ENCODE measurements around the gene MERTK.
A peak's percentile ranks its signal among the peaks of the same experiment; 100 is the strongest.
"Not testable (repeated sequence)": the region's sequence is repeated elsewhere in the genome, so short reads cannot be mapped to it uniquely, and the experiment has no call there.

The MERTK gene

DNA sequence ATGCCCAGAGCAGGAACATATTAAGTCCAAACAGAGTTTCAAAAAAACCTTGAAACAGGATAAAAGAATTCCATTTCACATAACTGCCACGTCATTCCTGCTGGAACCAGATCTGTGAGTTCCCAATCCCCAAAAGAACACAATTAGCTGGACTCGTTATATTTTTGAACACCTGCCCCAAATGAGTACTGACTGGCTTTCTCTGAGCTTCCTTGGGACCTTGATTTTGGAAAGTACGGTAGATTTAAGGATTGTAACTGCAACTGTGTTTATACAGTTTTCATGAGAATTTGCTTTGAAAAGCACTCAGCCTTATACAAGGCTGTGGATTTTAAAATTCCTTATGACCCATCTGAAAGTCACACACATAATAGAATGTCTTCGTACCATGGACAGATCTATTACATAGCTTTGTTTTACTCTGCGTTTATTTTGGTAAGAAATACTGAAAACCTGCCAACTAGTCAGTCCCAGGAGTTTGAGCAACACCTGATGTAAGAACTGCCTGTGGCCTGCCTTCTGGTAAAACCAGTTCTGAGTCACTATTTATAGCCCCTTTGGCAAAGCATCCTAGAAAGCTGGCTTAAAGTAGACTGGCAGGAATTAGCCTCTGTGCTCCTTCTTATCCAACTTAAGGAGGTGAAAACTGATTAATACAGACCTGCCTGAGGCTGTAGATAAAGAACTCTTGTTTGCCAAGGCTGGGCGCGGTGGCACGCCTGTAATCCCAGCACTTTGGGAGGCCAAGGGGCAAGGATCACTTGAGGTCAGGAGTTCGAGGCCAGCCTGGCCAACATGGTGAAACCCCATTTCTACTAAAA, 48.1 kb downstream of the MERTK start:
- no peak for DNase-seq

DNA sequence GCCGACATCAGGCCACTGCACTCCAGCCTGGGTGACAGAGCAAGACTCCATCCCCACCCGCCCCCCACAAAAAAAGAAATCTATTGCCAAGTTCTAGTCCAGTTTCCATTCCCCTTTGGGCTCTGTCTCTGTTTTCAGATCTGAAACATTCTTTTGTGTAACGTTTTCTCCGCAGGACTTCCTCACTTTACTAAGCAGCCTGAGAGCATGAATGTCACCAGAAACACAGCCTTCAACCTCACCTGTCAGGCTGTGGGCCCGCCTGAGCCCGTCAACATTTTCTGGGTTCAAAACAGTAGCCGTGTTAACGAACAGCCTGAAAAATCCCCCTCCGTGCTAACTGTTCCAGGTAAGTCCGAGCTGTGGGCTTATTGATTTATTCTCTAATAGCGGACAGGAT, 48.8 kb downstream of the MERTK start:
- DNase-seq: no peak

DNA sequence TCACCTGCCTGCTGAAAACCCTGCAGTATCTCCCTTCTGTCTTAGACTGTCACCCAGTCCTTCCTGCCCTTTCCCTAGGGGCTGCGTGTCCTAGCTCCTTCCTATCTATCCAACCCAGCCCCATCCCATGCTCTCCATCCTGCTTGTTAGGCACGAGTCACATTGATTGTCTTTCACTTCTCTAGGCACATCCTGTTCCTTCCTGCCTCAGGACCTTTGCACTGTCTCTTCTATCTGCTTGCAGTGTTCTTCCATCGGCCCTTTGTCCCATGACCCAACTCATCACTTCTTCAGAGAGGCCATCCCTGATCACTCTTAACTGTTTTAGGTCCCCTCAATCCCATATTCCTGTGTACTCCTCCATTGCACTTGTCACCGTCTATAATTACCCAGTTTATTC, 50.4 kb downstream of the MERTK start:
- no peak for DNase-seq

DNA sequence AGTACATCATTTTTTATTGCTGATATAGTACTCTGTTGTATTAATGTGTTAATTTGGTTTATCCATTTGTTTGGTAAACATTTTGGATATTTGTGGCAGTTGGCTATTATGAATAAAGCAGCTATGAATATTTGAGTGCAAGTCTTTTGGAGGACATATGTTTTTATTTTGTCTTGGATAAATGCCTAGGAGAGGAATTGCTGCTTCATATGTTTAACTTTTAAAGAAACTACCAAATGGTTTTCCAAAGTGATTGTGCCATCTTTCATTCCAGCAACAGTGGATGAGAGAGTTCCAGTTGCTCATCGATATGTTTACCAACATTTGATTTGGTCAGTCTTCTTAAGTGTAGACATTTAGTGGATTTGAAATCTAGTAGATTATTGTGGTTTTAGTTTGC, 51.8 kb downstream of the MERTK start:
- DNase-seq: no peak

DNA sequence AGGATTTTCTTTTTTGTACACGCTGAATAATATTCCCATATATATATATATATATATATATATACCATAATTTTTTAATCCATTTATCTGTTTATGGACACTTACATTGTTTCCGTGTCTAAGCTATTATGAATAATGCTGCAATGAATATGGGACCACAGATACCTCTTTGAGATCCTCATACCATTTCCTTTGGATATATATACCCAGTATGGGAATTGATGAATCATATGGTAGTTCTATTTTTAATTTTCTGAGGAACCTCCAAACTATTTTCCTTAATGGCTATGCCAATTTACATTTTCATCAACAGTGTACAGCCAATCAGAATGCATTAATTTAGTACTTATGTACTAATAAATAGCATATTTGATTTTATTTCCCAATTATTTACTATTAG, 53.1 kb downstream of the MERTK start:
- DNase-seq: no peak

DNA sequence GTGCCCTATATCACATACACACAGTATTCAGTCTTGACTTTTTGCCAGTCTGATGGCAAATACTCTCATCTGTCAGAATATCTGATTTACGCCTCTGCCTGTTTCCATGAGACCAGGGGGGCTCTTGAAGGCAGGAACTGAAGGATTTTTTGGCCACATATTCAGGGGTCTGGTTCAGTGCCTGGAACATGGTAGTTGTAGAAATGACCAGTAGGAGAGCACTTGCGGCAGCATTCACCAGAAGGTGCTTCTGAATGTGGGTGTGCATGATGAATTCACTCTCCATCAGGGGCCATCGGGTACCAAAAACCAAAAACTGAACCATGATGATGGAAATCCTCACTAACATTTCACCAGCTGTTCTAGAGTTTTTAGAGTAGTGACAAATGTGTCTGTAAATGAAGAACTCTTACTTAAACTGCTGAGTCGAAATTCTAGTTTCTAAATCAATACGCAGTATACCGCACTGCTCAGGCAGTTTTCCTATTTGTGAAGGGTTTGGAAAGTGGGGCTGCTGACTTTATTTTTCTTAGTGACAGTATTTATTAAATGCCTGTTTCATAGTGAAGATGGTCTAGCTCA, 54.6 kb downstream of the MERTK start:
- no peak for DNase-seq

DNA sequence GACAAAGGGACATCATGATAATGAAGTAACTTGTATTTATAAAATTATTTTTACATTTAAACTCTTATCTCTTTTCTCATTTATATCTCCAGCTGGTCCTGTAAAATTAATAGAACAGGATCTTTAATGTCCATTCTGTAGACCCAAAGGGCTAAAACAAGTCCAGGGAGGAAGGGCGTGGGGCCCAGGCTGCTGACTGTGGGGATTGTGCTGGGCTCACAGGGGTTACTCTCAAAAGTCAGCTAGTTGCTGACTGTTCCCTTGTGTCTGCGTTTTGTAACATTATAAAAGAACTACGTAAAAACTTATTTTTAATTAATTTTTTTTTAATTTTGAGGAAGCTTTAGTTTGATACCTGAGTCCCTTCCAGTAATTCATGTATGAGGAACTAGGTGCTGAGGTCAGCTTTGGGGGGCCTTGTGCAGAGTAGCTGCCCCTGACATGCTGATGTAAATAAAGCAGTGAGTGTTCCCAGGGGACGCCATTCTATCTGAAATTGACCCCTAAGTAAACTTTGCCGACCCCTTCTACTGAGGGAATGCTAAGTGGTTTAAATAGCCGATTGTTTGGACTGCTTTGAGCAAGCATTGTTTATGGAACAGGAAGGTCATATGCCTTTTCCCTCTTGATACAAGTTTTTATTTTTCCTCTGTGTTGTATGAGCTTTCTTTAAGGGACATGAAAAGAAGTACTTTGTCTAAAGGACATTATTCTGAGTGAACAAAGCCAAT, 56.4 kb downstream of the MERTK start:
- no peak for DNase-seq

DNA sequence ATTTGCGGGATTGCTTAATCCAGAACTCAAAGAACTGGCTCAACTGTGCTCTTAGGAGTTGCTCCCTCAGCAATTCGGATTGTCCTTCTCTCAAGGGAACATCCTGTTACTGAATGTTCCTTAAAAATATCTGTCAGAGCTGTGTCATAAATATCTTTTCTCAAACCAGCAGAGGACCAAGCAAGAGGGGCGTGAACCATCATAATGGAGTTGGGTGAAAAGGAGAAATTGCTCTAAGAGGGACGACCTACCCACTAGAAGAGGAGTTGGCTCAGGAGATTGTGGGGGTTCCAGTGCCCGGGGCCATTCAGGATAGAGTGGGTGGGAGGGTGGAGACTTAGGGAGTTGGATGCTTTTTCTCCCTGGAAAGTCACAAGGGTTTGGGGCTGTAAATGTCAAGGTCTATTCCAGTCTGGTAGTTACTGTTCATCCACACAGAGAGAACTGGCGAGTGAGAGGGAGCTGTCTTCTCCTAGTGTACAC, 59.5 kb downstream of the MERTK start:
- DNase-seq: no peak

DNA sequence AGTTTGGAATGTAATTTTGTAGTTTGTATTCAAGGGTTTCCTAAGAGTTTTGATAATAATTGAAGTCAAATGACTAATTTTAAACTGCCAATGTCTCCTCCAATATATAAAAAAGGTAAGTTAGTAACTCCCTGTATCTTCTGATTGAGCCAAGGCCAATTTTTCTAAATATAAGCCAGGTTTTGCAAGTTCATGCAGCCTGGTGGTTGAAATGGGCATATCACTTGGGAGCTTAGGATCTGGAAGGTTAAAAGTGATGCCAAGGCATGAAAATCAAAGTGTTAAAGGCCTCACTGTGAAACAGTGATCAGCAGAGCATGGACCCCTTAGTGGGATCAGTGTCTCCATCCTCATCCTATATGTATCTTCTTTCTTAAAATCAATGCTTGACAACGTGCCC, 60.5 kb downstream of the MERTK start:
- no peak for DNase-seq

DNA sequence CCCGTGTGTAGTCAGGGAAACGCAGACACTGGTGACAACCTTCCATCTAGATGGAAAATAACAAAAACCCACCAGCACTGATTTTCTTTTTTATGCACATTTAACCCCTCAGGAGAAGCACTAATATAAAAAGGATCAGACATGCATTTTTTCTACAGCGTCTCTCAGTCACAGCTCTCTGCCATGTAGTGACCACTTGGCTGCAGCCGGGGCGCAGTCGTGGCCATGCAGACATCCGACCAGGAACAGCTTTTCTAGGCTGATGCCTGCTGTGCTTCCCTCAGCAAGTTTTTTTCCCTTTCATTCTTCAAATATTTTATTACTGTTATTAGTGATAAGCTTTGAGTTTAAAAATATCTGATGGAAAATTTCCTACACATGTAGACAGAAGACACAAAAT, 63.3 kb downstream of the MERTK start:
- DNase-seq: no peak

DNA sequence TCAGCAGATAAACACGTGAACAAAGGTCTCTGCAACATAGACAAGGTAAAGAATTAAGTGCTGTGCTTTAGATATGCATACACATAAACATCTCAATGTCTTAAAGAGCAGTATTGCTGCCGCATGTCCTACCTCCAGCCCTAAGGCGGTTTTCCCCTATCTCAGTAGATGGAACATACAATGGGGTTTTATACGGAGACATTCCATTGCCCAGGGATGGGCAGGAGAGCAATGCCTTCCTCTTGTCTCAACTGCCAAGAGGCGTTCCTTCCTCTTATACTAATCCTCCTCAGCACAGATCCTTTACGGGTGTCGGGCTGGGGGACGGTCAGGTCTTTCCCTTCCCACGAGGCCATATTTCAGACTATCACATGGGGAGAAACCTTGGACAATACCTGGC, 64.7 kb downstream of the MERTK start:
- not testable (repeated sequence) for DNase-seq

DNA sequence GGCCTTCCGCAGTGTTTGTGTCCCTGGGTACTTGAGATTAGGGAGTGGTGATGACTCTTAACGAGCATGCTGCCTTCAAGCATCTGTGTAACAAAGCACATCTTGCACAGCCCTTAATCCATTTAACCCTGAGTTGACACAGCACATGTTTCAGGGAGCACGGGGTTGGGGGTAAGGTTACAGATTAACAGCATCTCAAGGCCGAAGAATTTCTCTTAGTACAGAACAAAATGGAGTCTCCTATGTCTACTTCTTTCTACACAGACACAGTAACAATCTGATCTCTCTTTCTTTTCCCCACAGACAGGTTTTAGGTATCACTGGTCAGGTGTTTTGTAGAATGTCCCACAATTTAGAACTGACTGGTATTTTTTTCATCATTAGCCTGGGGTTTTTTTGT, 65.1 kb downstream of the MERTK start:
- not testable (repeated sequence) for DNase-seq

DNA sequence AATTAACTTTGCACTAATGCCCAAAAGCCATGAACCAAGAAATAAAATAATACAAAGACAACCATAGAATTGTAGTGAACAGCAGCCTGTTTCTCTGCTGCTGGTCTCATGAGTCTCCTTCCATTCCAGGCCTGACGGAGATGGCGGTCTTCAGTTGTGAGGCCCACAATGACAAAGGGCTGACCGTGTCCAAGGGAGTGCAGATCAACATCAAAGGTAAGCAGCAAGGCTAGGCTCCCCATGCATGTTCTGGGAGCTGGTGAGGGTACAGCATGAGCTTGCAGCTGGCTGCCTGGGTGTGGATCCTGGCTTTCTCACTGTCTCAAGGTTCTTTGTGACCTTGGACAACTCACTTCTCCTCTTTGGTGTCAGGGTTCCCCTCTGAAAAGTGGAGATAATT, 66.7 kb downstream of the MERTK start:
- DNase-seq: no peak

DNA sequence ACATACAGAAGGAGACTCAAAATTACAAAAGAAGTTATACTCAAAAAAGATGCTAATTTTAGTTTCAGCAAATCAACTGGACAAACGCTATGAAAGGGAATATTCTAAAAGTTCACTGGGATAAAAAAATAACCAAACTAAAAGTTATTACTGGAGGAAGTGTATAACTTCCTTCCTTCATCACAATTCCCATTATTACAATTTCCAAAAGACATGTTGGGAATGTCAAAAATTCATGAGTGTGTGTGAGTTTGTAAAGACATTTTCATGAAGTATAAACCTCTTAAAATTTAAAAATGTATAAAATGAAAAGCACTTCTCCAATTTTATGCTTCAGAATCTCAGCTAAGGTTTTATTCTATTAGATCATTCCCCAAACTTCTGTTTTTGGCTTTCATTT, 67.8 kb downstream of the MERTK start:
- no peak for DNase-seq

DNA sequence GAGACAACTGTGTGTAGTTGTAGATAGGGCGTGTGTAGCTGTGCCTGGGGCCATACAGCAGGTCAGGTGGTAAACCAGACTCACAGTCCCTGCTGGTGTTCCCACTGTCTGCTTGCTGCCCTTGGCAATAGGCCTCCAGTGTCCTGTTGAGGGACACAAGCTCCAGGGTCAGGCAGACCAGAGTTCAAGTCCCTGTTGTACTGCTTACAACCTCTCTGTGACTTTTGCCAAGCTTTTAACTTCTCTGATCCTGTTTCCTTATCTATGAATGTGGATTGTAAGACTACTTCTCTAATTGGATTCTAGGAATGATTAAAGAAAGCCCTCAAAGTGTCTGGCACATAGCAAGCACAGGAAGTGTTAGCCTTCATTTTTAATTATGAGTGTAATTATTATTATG, 68.6 kb downstream of the MERTK start:
- DNase-seq: no peak

DNA sequence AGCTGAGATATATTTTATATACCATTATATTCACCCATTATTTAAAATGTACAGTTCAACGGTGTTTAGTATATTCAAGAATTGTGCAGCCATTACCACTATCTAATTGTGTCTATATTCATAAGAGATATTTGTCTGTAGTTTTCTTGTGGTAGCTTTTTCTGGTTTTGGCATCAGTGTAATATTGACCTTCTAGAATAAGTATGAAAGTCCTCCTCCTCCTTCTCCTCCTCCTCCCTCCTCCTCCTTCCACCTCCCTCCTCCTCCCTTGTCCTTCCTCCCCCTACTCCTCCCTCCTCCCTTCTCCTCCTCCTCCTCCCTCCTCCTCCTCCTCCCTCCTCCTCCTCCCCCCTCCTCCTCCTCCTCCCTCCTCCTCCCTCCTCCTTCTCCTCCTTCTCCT, 72.0 kb downstream of the MERTK start:
- DNase-seq: no peak

DNA sequence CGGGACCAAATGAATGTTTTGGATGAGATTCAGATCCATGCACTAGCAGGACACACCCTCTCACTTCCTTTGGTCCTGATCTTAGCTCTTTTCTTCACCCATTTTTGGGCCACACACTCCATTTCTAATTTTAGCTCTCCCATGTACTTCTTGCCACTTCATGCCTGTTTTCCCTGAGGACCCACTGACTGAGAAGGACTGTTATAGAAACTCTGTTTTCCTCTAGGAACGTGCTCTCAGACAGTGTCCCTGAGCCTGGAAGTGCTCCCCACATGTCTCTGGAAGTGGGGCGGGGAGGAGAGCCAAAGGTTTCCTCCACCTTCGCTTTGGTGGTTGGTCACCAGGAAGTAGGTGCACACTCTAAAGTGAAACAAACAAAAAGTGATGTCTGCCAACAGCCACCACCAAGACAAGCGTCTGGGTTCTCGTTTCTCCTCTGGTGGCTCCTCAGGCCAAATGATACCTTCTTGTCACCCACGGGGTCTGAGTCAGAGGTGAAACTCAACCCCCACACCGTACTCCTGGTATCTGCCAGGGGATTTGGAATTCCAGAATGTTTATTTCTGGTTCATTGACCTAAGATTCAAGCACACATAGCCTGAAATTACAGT, 74.7 kb downstream of the MERTK start:
- DNase-seq: no peak

DNA sequence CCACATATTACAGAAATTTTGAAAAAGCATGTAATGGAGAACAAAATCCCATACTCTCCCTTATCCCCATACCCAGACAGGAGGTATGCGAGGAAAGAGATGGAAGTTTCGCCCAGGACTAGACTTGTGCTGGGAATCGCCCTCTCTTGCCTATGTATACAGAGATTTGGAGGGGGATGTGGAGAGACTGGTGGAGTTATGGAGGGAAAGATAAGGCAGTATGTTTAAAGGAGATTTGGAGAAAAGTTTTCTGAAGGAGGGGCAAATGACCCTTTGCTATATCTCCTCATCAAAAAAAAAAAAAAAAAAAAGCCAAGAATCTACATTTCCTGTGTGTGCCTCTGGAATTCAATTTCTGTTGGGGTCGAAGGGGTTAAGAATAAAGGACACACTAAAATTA, 75.3 kb downstream of the MERTK start:
- no peak for DNase-seq

DNA sequence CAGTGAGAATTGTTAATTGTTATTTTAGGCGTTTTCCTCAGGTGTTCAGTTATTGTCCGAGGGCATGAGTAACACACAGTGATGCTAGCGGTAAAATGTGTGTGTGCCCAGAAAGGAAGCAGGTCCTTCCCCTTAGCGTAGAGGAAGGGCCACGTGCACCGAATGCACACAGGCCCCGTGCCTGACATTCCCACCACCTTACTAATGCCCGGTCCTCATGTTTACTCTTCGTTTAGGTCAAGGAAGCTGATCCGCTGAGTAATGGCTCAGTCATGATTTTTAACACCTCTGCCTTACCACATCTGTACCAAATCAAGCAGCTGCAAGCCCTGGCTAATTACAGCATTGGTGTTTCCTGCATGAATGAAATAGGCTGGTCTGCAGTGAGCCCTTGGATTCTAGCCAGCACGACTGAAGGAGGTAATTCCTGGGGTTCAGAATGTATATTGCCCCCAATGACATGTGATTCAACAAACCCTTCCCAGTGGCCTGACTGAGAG, 76.7 kb downstream of the MERTK start:
- DNase-seq: no peak

DNA sequence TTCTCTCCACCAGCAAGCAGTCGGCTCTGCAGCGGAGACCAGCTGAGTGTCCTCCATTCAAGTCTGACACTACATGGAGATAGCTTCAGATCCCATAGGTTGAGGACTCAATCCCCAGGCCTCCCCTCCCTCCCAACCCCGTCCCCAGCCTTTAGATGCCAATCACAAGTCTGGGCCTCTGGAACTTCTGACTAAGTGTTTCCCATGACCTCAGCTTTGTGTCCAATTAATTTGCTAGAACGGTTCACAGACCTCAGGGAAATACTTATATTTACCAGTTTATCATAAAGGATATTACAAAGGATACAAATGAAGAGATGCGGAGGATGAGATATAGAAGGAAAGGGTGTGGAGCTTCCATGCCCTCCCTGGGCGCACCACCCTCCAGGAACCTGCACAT, 77.4 kb downstream of the MERTK start:
- DNase-seq: no peak

DNA sequence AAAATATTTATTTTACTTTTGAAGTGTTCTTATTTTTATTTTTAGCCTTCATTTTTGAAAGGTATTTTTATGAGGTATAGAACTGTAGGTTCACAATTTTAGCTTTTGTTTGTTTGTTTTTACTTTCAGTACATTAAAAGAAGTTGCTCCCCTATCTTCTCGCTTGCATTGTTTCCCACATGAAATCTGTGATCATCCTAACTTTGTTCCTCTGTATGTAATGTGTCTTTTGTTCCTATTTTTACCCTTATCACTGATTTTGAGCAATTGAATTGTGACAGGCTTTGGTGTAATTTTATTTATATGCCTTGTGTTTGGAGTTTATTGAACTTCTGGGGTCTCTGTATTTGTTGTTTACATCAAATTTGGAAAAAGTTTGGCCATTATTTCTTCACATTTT, 78.8 kb downstream of the MERTK start:
- DNase-seq: peak; percentile 5

DNA sequence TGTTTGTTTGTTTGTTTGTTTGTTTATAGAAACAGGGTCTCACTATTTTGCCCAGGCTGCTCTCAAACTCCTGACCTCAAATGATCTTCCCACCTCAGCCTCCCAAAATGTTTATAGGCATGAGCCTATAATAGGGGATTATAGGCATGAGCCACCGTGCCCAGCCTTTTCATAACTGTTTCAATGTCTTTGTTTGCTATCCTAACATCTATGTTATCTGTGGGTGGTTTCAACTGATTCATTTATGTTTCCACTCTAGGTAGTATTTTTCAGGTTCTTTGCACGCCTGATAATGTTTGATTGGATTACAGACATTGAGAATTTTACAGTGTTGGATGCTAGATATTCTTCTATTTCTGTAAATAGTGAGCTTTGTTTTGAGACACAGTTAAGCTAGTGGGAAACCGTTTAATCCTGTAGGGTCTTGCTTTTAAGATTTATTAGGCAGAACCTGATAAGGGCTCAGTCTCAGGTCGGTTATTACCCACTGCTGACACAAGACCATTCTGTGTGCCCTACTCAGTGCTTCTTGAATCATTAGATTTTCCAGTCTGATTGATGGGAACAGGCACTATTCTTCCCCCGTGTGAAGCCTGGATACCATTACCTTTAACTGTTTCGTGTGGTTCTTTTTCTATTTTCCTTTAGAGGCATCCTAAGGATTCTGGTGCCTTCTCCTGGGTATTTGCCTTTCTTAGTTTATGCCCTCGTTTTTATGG, 80.2 kb downstream of the MERTK start:
- no peak for DNase-seq

DNA sequence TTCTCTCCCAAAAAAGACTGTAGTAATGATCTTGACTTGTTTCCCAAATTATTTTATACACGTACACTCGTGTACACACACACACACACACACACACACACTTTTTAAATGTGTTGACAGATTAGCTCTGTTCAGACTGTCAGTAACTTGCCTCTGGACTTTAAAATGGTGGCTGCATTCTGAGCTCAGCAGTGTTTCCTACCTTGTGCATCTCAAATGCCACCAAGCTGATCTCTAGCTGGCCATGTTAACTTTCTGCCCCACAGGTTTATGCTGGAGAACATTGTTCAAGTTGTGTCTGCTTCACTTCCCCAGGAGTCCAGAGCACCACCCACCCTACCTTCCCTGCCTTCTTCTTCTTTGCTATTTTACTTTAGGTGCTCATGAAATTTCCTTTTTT, 83.3 kb downstream of the MERTK start:
- no peak for DNase-seq

All from OCI-M1 (cell line).